ENCODE measurements around the gene TNFRSF6B. TPM values are rescaled to one million over a fixed set of nuclear protein-coding genes. Genes with fewer than 3 reads are reported as not detected.
"Not testable (repeated sequence)": the region's sequence is repeated elsewhere in the genome, so short reads cannot be mapped to it uniquely, and the experiment has no call there.

Gene TNFRSF6B
- total RNA-seq, 1 donor: 0.54 TPM

GRCh38 chr20:63705232-63706026, 9.0 kb downstream of the TNFRSF6B start:
- DNase-seq (ENCODE audit: low read depth in 2 of 3, low spot score in 2 of 3): no peak

DNA sequence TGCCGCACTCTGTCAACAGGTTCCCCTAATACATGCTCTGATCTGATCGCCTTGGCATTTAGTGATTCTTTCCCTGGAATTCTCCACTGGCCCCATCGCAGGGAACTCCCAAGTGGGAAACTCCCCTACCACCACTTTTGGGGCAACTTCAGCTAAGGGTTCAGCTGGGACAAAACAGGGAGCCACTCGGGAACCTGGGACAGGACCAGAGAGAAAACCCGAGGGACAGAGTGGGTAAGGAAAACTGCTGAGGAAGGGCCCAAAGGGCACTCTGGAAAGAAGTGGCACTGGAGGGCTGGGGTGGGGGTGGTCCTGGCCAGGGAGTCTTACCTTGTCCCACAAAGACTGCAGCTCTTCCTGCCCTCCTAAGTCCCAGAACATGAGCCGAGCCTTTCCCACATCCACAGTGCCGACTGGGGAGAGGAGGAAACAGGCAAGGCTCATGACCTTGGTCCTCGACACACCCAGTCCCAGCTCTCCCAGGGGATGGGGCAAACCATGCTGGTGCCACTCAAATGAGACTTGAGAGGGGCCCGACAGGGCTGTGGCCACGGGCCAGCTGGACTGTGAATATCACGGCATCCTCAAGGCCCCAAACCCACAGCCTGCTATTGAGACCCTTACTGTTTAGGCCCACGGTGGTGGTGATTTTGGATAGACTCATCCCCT, 9.7 kb downstream of the TNFRSF6B start:
- no peak for DNase-seq (ENCODE audit: low read depth in 2 of 3, low spot score in 2 of 3)

DNA sequence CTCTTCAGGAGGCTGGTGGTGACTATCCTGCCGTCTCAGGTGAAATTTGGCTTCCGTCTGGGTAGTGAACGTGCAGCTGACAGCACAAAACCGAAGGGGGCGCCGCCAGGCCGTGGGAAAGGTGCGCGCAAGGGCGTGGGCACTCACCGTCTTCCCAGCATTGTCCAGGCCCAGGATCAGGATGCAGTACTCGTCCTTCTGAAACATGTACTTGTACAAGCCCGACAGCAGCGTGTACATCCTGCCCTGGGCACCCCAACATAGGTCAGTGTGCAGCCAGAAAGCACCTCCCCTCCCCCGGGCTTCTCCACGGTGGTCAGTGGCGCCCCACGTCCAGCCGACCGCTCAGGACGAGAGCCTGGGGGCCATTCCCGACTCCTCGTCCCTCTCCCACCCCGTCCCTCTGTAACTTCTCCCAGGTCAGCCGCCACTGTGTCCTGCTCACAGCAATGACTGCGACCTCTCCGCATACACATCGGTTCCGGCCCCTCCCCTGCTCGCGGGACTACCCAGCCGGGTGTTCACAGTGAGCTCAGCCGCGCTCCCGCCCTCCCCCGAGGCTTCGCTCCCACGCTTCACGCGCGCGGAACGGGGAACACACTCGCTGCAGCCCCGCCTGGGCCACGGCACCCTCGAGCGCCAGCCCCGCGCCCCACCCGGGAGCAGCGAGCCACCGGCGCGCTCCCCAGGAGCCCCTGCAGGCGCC, 10.6 kb downstream of the TNFRSF6B start:
- peak in 2 of 3 donors; percentile 32 to 45 for DNase-seq (ENCODE audit: low read depth in 2 of 3, low spot score in 2 of 3)

GRCh38 chr20:63707558-63708300, 11.3 kb downstream of the TNFRSF6B start, which contains the start of the genes ARFRP1 and ZGPAT:
Gene ARFRP1, minus strand, starts transcription at chr20:63707976. Its CDS starts 885 bp downstream, at chr20:63707091.
Gene ZGPAT, plus strand, starts transcription at chr20:63708039. Its CDS starts 542 bp downstream, at chr20:63708581.
- DNase-seq (ENCODE audit: low read depth in 2 of 3, low spot score in 2 of 3): peak; percentile 83 to 89 (median 87)

DNA sequence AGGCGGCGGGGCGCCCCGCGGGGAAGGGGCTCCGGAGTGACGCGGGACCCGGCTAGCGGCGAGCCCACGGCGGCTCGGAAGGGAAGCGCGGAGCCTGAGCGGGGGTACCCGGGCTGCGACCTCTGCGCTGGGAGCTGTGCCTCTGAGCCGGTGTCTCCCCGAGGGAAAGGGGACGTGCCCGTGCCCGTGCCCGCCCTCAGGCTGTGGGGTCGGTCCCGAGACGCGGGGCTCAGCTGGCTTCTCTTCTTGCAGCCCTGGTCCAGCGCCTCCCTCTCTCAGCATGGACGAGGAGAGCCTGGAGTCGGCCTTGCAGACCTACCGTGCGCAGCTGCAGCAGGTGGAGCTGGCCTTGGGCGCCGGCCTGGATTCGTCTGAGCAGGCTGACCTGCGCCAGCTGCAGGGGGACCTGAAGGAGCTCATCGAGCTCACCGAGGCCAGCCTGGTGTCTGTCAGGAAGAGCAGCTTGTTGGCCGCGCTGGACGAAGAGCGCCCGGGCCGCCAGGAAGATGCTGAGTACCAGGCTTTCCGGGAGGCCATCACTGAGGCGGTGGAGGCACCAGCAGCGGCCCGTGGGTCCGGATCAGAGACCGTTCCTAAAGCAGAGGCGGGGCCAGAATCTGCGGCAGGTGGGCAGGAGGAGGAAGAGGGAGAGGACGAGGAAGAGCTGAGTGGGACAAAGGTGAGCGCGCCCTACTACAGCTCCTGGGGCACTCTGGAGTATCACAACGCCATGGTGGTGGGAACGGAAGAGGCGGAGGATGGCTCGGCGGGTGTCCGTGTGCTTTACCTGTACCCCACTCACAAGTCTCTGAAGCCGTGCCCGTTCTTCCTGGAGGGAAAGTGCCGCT, 12.1 kb downstream of the TNFRSF6B start:
- peak in 1 of 3 donors; percentile 35 for DNase-seq (ENCODE audit: low read depth in 2 of 3, low spot score in 2 of 3)

- DNase-seq (ENCODE audit: low read depth in 2 of 3, low spot score in 2 of 3): no peak
These were observed 12.7 kb downstream of the TNFRSF6B start for GRCh38 chr20:63709149-63709527.

- DNase-seq (ENCODE audit: low read depth in 2 of 3, low spot score in 2 of 3): no peak
These were observed 14.7 kb downstream of the TNFRSF6B start for GRCh38 chr20:63711085-63711645.

DNA sequence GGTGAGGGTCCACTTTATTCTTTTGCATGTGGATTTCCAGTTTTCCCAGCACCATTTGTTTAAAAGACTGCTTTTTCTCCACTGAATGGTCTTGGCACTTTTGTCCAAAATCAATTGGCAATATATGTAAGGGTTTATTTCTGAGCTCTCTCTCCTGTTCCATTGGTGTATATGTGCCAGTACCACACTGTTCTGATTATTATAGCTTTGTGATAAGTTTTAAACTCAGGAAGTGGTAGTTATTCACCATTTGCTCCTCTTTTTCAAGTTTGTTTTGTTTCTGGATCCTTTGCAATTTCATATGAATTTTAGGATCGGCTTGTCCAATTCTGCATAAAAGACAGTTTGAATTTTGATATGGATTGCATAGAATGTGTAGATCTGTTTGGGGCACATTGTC, 15.7 kb downstream of the TNFRSF6B start:
- no peak for DNase-seq (ENCODE audit: low read depth in 2 of 3, low spot score in 2 of 3)

GRCh38 chr20:63714858-63715257, 18.4 kb downstream of the TNFRSF6B start:
- DNase-seq (ENCODE audit: low read depth in 2 of 3, low spot score in 2 of 3): no peak

GRCh38 chr20:63718996-63719395, 22.5 kb downstream of the TNFRSF6B start:
- DNase-seq (ENCODE audit: low read depth in 2 of 3, low spot score in 2 of 3): no peak

DNA sequence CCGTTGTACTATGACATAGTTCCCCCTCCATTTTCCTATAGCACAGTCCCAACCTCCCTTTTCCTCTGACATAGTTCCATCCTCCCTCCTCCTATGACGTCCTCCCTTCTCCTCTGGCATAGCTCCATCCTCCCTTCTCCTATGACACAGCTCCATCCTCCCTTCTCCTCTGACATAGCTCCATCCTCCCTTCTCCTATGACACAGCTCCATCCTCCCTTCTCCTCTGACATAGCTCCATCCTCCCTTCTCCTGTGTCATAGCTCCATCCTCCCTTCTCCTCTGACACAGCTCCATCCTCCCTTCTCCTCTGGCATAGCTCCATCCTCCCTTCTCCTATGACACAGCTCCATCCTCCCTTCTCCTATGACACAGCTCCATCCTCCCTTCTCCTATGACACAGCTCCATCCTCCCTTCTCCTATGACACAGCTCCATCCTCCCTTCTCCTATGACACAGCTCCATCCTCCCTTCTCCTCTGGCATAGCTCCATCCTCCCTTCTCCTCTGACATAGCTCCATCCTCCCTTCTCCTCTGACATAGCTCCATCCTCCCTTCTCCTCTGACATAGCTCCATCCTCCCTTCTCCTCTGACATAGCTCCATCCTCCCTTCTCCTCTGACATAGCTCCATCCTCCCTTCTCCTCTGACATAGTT, 26.6 kb downstream of the TNFRSF6B start:
- DNase-seq (ENCODE audit: low read depth in 2 of 3, low spot score in 2 of 3): not testable (repeated sequence)

- DNase-seq (ENCODE audit: low read depth in 2 of 3, low spot score in 2 of 3): not testable (repeated sequence)
These were observed 33.8 kb downstream of the TNFRSF6B start for GRCh38 chr20:63730189-63730733.

DNA sequence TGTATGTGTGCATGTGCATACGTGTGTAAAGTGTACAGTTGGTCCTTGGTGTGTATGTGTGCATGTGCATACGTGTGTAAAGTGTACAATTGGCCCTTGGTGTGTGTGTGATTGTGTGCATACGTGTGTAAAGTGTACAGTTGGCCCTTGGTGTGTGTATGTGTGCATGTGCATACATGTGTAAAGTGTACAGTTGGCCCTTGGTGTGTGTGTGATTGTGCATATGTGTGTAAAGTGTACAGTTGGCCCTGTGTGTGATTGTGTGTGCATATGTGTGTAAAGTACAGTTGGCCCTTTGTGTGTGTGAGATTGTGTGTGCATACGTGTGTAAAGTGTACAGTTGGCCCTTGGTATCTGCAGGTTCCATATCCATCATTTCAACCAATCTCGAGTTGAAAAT, 35.0 kb downstream of the TNFRSF6B start:
- DNase-seq (ENCODE audit: low read depth in 2 of 3, low spot score in 2 of 3): no peak

GRCh38 chr20:63732118-63733095, 36.0 kb downstream of the TNFRSF6B start:
- DNase-seq (ENCODE audit: low read depth in 2 of 3, low spot score in 2 of 3): no peak

- DNase-seq (ENCODE audit: low read depth in 2 of 3, low spot score in 2 of 3): no peak
These were observed 36.7 kb downstream of the TNFRSF6B start for GRCh38 chr20:63733117-63733516.

DNA sequence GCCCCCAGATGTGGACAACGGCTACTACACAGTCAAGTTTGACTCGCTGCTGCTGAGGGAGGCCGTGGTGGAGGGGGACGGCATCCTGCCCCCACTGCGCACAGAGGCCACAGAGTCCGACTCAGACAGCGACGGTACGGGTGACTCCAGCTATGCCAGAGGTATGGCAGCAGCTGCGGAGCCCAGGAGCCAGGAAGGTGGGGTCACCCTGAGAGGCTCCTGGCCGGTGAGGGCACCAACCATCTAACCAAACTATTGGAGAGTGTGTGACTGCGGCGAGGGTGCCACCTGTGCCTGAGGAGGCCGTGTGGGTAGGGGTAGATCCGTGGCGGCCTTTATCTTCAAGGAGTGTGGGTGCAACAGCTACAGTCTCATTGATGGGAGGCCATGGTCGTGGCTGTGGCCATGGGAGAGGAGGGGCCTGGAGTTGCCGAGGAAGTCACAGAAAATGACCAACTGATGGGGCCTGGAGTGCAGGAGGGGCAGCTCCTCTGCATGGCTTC, 37.2 kb downstream of the TNFRSF6B start:
- no peak for DNase-seq (ENCODE audit: low read depth in 2 of 3, low spot score in 2 of 3)
